GM23338 (cell line): ENCODE data around the gene NEK6. TPM values are rescaled to one million over a fixed set of nuclear protein-coding genes. Genes with fewer than 3 reads are reported as not detected.

ENCODE experiments used
- ATAC-seq: fragments of 200-7000 bp; cut with Tn5 transposase; 3 replicates; pipeline ENCODE4 v1.9.1; 2020
- DNase-seq: peaks from one replicate; pipeline ENCODE4 v3.0.0-alpha.2; 2015; ENCODE audit warnings: low spot score
- H2AFZ ChIP-seq: fragments of 200-600 bp; sonication (generic); 2 replicates; pipeline ENCODE4 v1.8.0; 2016; ENCODE audit warnings: antibody characterized with exemption, mild to moderate bottlenecking, moderate library complexity
- H3F3A ChIP-seq: fragments of 200-600 bp; sonication (generic); replicated peaks from 2 replicates; pipeline ENCODE4 v1.8.0; 2017; ENCODE audit warnings: antibody characterized with exemption, mixed run types, low read depth
- H3K27ac ChIP-seq: fragments of 200-600 bp; sonication (generic); 2 replicates; pipeline ENCODE4 v1.6.1; 2016; ENCODE audit warnings: low read depth
- H3K27me3 ChIP-seq: fragments of 200-600 bp; sonication (generic); 2 replicates; pipeline ENCODE4 v1.8.0; 2016; ENCODE audit warnings: mild to moderate bottlenecking, mixed run types, moderate library complexity; ENCODE audit not compliant: insufficient read depth
- H3K36me3 ChIP-seq: fragments of 200-600 bp; sonication (generic); 2 replicates; pipeline ENCODE4 v1.8.0; 2016; ENCODE audit warnings: mild to moderate bottlenecking; ENCODE audit not compliant: insufficient read depth
- H3K4me1 ChIP-seq: fragments of 200-600 bp; sonication (generic); 2 replicates; pipeline ENCODE4 v1.8.0; 2016; ENCODE audit warnings: mild to moderate bottlenecking, moderate library complexity; ENCODE audit not compliant: insufficient read depth
- H3K4me2 ChIP-seq: fragments of 200-600 bp; sonication (generic); 2 replicates; pipeline ENCODE4 v1.7.1; 2017; ENCODE audit warnings: mixed run types
- H3K4me3 ChIP-seq: fragments of 200-600 bp; sonication (generic); 2 replicates; pipeline ENCODE4 v1.6.1; 2016; ENCODE audit warnings: mixed run types
- H3K79me2 ChIP-seq: fragments of 200-600 bp; sonication (generic); replicated peaks from 2 replicates; pipeline ENCODE4 v1.8.0; 2017; ENCODE audit warnings: mild to moderate bottlenecking; ENCODE audit not compliant: insufficient read depth
- H3K9me2 ChIP-seq: fragments of 200-600 bp; sonication (generic); 2 replicates; pipeline ENCODE4 v1.8.0; 2017; ENCODE audit not compliant: insufficient read depth
- H4K20me1 ChIP-seq: fragments of 200-600 bp; sonication (generic); replicated peaks from 2 replicates; pipeline ENCODE4 v1.8.0; 2017; ENCODE audit warnings: mild to moderate bottlenecking; ENCODE audit not compliant: insufficient read depth
- H3K27ac Mint-ChIP-seq: 2 replicates; pipeline ENCODE4 v1.8.0; 2020; ENCODE audit warnings: inconsistent platforms, mild to moderate bottlenecking, moderate library complexity, mixed read lengths
- H3K27me3 Mint-ChIP-seq: 3 replicates; pipeline ENCODE4 v1.8.0; 2022; ENCODE audit warnings: low read depth, mild to moderate bottlenecking, moderate library complexity, mixed read lengths, inconsistent platforms; ENCODE audit not compliant: insufficient read depth, poor library complexity
- H3K36me3 Mint-ChIP-seq: 3 replicates; pipeline ENCODE4 v1.8.0; 2021; ENCODE audit warnings: low read depth, mild to moderate bottlenecking, inconsistent platforms, moderate library complexity, mixed read lengths
- H3K4me1 Mint-ChIP-seq: 3 replicates; pipeline ENCODE4 v1.8.0; 2020; ENCODE audit warnings: mild to moderate bottlenecking, inconsistent platforms, mixed read lengths
- H3K4me3 Mint-ChIP-seq: 3 replicates; pipeline ENCODE4 v1.8.0; 2021; ENCODE audit warnings: moderate library complexity, mild to moderate bottlenecking, inconsistent platforms, mixed read lengths
- H3K9me3 Mint-ChIP-seq: 3 replicates; pipeline ENCODE4 v1.8.0; 2020; ENCODE audit warnings: moderate library complexity, mild to moderate bottlenecking, inconsistent platforms, mixed read lengths
- CREB1 ChIP-seq: fragments of 250-450 bp; sonication (Bioruptor Pico); IDR thresholded peaks from 2 replicates; pipeline ENCODE4 v1.5.0; 2020; ENCODE audit warnings: low read depth, mild to moderate bottlenecking, moderate library complexity
- CTCF ChIP-seq, 2 experiments: fragments of 200-600 bp in 1 of 2; sonication (generic) in 1 of 2; conservative IDR thresholded peaks; 2 replicates each; pipeline versions ENCODE4 v1.5.1 to v1.6.1; 2016 to 2017; ENCODE audit warnings: antibody characterized with exemption in 2 of 2, low read depth in 2 of 2, mild to moderate bottlenecking in 2 of 2, moderate library complexity in 1 of 2
- ETS1 ChIP-seq: IDR thresholded peaks from 2 replicates; pipeline ENCODE4 v1.6.1; 2016; ENCODE audit warnings: antibody characterized with exemption
- JUNB ChIP-seq: IDR thresholded peaks from one replicate; pipeline ENCODE4 v1.6.1; 2016; ENCODE audit warnings: antibody characterized with exemption; ENCODE audit not compliant: unreplicated experiment
- NANOG ChIP-seq: IDR thresholded peaks from 2 replicates; pipeline ENCODE4 v1.6.1; 2016; ENCODE audit warnings: antibody characterized with exemption, borderline replicate concordance
- POLR2AphosphoS5 ChIP-seq: IDR thresholded peaks from 2 replicates; pipeline ENCODE4 v1.6.1; 2016; ENCODE audit warnings: antibody characterized with exemption, low read depth
- STAT1 ChIP-seq: IDR thresholded peaks from one replicate; pipeline ENCODE4 v1.6.1; 2016; ENCODE audit warnings: antibody characterized with exemption; ENCODE audit not compliant: unreplicated experiment
- ZNF462 ChIP-seq: fragments of 250-450 bp; sonication (Bioruptor Pico); IDR thresholded peaks from 2 replicates; pipeline ENCODE4 v1.5.0; 2020; ENCODE audit warnings: mild to moderate bottlenecking, moderate library complexity
- polyA plus RNA-seq: library from polyadenylated mRNA; unstranded; fragments of >200 nt; fragmentation: Nextera tagmentation; extraction: Ambion mirVana; gene quantifications from 2 replicates; pipeline ENCODE4 v1.2.1, GENCODE V29; 2016
- total RNA-seq: library from RNA; depleted of rRNA; stranded (reverse); fragments of >200 nt; shearing (Covaris generic); gene quantifications from 2 replicates; pipeline ENCODE4 v1.2.3, GENCODE V29; 2014

The NEK6 gene
- total and polyA plus RNA-seq, 2 experiments from 2014 or later: 8.1 to 11.2 TPM

- no peak overlapping the region for H3K4me3 Mint-ChIP-seq
- Histone ChIP-seq H3K4me2 (no peak overlapping the region), H3K27me3 (no peaks in the 10 kb centered on the region), H3K27ac (no peak overlapping the region), H3F3A (no peaks in the 10 kb centered on the region), H4K20me1 (no peaks in the 10 kb centered on the region), H3K4me1 (no peaks in the 10 kb centered on the region), H3K4me3 (no peak overlapping the region), H2AFZ (no peak overlapping the region), H3K79me2 (no peaks in the 10 kb centered on the region), H3K9me2 (no peaks in the 10 kb centered on the region), H3K36me3 (no peaks in the 10 kb centered on the region)
- H3K9me3 Mint-ChIP-seq: no peaks in the 10 kb centered on the region
- peaks cover 3% of the 10 kb centered on the region; the same call in 1 of the 3 replicates for H3K4me1 Mint-ChIP-seq
- DNase-seq (no peak), ATAC-seq (no peak)
- H3K27ac Mint-ChIP-seq: no peak overlapping the region
- peaks cover 5% of the 10 kb centered on the region for H3K27me3 Mint-ChIP-seq
- H3K36me3 Mint-ChIP-seq: no peaks in the 10 kb centered on the region
- TF ChIP-seq NANOG (no peak), ETS1 (no peak), STAT1 (no peak)
These were observed 70.5 kb downstream of the NEK6 start for GRCh38 chr9:124328285-124328684.

GRCh38 chr9:124329206-124329792 is 71.5 kb downstream of the NEK6 start:
- no peak overlapping the region for H2AFZ ChIP-seq
- no peaks in the 10 kb centered on the region for H3K27me3 ChIP-seq
- no peak overlapping the region for H3K4me3 ChIP-seq
- DNase-seq (no peak), ATAC-seq (no peak)
- H3K36me3 ChIP-seq: no peaks in the 10 kb centered on the region
- Mint-ChIP-seq H3K36me3 (no peaks in the 10 kb centered on the region; the same call in 2 of the 3 replicates), H3K27ac (no peak overlapping the region), H3K27me3 (peaks cover 3% of the 10 kb centered on the region), H3K4me3 (no peak overlapping the region), H3K9me3 (no peaks in the 10 kb centered on the region), H3K4me1 (peaks cover 3% of the 10 kb centered on the region; the same call in 1 of the 3 replicates)
- no peaks in the 10 kb centered on the region for H3K9me2 ChIP-seq
- no peak overlapping the region for H3K27ac ChIP-seq
- TF ChIP-seq CREB1 (CRISPR knock-in tag) (no peak), CTCF (conservative IDR thresholded peaks at IDR 0.05; ENCODE audit: low read depth in 2 of 2) (no peak), ZNF462 (no peak), JUNB (no peak), POLR2AphosphoS5 (no peak)
- no peaks in the 10 kb centered on the region for H3F3A ChIP-seq
- H3K4me1 ChIP-seq: no peaks in the 10 kb centered on the region
- H3K4me2 ChIP-seq: no peak overlapping the region
- H3K79me2 ChIP-seq: no peaks in the 10 kb centered on the region
- no peaks in the 10 kb centered on the region for H4K20me1 ChIP-seq
